ENCODE data around the gene CEP112. TPM values are rescaled to one million over a fixed set of nuclear protein-coding genes. Genes with fewer than 3 reads are reported as not detected.

CEP112 gene
- total and polyA plus RNA-seq, 2 of the 13 experiments (the other 11 are each of a cell fraction or from before 2014, with no cell fraction given), result 1.2 to 3.4 TPM

DNA sequence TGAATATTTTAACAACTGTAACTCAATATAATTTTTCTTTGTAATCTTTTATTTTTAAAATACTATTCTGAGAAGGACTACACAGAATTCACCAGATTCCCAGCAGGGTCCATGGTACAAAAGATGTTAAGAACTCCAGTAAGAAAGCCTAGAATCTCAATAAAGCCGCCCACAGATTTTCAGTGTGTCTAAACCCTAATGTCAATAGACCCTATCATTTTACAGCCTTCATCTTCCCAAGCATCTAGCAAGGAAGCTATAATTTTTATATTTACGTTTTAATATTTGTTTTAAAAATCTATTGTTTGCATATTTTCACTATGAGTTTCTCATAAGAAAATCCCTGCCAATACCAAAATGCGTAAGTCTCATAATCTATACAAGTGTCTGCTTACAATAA lies 148.5 kb downstream of the CEP112 start:
- no TSS peak for BruUV-seq (replicated peaks)
- H3K4me3 ChIP-seq (replicated peaks in 1 of 3; ENCODE audit: insufficient read depth in 1 of 3, low read depth in 2 of 3, low read length in 3 of 3), result no peak overlapping the region
- FAIRE-seq (no peak), DNase-seq (ENCODE audit: low spot score) (no peak), ATAC-seq (no peak)
- H3K79me2 ChIP-seq (ENCODE audit: insufficient read depth, low read length), result no peaks in the 10 kb centered on the region
- intact Hi-C loops (cut with micrococcal nuclease; ENCODE audit: unreplicated experiment) (no loop called here), in situ Hi-C loops (cut with HindIII; ENCODE audit: extremely low pct_ligation_motif_present, low pct_unique_long_range_greater_than_20kb) (no loop called here)
- no peaks in the 10 kb centered on the region for H4K20me1 ChIP-seq (ENCODE audit: insufficient read depth, low read length)
- CTCF ChIA-PET (ENCODE audit: low intra/inter-chr PET ratio, low total read pairs), result no interaction called here
- no peaks in the 10 kb centered on the region for H3K9me3 ChIP-seq (ENCODE audit: low read length)
- H3K27ac ChIP-seq (ENCODE audit: extremely low read length, insufficient read depth, low read length), result no peak overlapping the region
- H3K27me3 ChIP-seq (ENCODE audit: control insufficient read depth in 1 of 2, insufficient read depth in 2 of 2, low read length in 2 of 2), result no peaks in the 10 kb centered on the region
- H3K36me3 ChIP-seq (replicated peaks in 1 of 2; ENCODE audit: control insufficient read depth in 1 of 2, insufficient read depth in 2 of 2, low read length in 2 of 2), result no peaks in the 10 kb centered on the region
- no peak overlapping the region for H2AFZ ChIP-seq (ENCODE audit: low read length)
- TF ChIP-seq, protein P1, sequence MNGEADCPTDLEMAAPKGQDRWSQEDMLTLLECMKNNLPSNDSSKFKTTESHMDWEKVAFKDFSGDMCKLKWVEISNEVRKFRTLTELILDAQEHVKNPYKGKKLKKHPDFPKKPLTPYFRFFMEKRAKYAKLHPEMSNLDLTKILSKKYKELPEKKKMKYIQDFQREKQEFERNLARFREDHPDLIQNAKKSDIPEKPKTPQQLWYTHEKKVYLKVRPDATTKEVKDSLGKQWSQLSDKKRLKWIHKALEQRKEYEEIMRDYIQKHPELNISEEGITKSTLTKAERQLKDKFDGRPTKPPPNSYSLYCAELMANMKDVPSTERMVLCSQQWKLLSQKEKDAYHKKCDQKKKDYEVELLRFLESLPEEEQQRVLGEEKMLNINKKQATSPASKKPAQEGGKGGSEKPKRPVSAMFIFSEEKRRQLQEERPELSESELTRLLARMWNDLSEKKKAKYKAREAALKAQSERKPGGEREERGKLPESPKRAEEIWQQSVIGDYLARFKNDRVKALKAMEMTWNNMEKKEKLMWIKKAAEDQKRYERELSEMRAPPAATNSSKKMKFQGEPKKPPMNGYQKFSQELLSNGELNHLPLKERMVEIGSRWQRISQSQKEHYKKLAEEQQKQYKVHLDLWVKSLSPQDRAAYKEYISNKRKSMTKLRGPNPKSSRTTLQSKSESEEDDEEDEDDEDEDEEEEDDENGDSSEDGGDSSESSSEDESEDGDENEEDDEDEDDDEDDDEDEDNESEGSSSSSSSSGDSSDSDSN (CRISPR knock-in tag; IDR thresholded peaks at IDR 0.05), result no peak
- TF ChIP-seq SMC3 (IDR thresholded peaks at IDR 0.05; ENCODE audit: low read length) (no peak), ZNF138 (CRISPR knock-in tag; IDR thresholded peaks at IDR 0.05; ENCODE audit: low read depth) (no peak), ETV5 (CRISPR knock-in tag; IDR thresholded peaks at IDR 0.05; ENCODE audit: borderline replicate concordance) (no peak), ZNF20 (CRISPR knock-in tag; IDR thresholded peaks at IDR 0.05) (no peak), TCF12 (IDR thresholded peaks at IDR 0.05) (no peak), TCF12 (CRISPR knock-in tag; IDR thresholded peaks at IDR 0.05) (no peak)
- TF ChIP-seq, protein P2, sequence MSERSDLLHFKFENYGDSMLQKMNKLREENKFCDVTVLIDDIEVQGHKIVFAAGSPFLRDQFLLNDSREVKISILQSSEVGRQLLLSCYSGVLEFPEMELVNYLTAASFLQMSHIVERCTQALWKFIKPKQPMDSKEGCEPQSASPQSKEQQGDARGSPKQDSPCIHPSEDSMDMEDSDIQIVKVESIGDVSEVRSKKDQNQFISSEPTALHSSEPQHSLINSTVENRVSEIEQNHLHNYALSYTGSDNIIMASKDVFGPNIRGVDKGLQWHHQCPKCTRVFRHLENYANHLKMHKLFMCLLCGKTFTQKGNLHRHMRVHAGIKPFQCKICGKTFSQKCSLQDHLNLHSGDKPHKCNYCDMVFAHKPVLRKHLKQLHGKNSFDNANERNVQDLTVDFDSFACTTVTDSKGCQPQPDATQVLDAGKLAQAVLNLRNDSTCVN (CRISPR knock-in tag; IDR thresholded peaks at IDR 0.05; ENCODE audit: borderline replicate concordance), result no peak
- TF ChIP-seq, protein P3, sequence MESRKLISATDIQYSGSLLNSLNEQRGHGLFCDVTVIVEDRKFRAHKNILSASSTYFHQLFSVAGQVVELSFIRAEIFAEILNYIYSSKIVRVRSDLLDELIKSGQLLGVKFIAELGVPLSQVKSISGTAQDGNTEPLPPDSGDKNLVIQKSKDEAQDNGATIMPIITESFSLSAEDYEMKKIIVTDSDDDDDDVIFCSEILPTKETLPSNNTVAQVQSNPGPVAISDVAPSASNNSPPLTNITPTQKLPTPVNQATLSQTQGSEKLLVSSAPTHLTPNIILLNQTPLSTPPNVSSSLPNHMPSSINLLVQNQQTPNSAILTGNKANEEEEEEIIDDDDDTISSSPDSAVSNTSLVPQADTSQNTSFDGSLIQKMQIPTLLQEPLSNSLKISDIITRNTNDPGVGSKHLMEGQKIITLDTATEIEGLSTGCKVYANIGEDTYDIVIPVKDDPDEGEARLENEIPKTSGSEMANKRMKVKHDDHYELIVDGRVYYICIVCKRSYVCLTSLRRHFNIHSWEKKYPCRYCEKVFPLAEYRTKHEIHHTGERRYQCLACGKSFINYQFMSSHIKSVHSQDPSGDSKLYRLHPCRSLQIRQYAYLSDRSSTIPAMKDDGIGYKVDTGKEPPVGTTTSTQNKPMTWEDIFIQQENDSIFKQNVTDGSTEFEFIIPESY (CRISPR knock-in tag; IDR thresholded peaks at IDR 0.05), result no peak
- TF ChIP-seq, protein P4, sequence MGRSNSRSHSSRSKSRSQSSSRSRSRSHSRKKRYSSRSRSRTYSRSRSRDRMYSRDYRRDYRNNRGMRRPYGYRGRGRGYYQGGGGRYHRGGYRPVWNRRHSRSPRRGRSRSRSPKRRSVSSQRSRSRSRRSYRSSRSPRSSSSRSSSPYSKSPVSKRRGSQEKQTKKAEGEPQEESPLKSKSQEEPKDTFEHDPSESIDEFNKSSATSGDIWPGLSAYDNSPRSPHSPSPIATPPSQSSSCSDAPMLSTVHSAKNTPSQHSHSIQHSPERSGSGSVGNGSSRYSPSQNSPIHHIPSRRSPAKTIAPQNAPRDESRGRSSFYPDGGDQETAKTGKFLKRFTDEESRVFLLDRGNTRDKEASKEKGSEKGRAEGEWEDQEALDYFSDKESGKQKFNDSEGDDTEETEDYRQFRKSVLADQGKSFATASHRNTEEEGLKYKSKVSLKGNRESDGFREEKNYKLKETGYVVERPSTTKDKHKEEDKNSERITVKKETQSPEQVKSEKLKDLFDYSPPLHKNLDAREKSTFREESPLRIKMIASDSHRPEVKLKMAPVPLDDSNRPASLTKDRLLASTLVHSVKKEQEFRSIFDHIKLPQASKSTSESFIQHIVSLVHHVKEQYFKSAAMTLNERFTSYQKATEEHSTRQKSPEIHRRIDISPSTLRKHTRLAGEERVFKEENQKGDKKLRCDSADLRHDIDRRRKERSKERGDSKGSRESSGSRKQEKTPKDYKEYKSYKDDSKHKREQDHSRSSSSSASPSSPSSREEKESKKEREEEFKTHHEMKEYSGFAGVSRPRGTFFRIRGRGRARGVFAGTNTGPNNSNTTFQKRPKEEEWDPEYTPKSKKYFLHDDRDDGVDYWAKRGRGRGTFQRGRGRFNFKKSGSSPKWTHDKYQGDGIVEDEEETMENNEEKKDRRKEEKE (IDR thresholded peaks at IDR 0.05), result no peak
- peaks cover 6% of the 10 kb centered on the region; the same call in 1 of the 2 replicates for H3K4me1 ChIP-seq (ENCODE audit: insufficient read depth, low read length)
- WGBS (ENCODE audit: low lambda C conversion rate), result 60% methylated on average over 3 of the region's 3 CpGs
- no peak overlapping the region for H3K9ac ChIP-seq (ENCODE audit: insufficient read depth, low read depth, low read length)
- H3K4me2 ChIP-seq (ENCODE audit: low read depth, low read length), result no peak overlapping the region
- POLR2A ChIA-PET, result no interaction called here

All from HepG2 (cell line).